Medulla oblongata (tissue), 1 donor: ENCODE results near the gene LAD1.

Experiments used
- DNase-seq: peaks from one replicate; pipeline ENCODE4 v3.0.0-alpha.2; 2015; ENCODE audit errors: extremely low spot score

LAD1 gene

DNA sequence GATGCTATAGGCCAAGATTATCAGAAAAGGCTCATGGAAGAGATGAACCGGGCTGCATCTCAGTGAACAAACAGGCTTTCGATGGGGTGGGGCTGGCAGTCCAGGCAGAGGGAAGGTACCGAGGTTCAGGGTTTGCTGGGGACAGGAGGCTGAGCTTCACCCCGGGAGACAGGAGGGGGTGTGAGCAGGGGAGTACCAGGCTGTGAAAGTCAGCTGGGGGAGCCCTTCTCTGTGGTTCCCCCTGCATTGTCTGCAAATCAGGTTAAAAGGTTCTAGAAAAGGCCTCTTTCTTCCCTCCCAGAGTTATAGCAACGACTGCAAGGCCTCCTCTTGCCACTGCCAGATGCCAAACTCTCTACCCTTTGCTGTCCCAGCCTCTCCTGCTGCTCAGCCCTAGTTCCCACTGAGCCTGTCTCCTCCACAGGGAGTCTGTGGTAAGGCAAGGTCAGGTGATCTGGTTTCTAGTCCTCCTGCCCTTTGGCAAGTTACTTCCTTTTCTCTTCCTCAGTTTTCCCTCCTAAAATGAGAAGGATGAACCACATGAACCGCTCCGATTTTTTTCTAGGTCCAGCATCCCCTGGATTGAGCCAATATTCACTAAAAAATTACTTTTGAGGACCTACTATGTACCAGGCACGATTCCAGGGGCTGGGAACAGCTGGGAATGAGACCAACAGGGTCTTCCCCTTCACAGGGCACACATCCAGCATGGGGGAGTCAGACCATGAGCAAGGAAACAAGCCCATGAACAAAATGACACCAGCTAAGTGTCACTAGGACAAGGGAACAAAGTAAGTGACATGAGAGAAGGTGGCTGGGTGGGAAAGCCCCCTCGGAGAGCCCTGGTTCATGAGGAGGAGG is 7.2 kb downstream of the LAD1 start:
- DNase-seq = no peak

- no peak for DNase-seq
These were observed 7.9 kb downstream of the LAD1 start for GRCh38 chr1:201391225-201391624.

- no peak for DNase-seq
These were observed 10.1 kb downstream of the LAD1 start for GRCh38 chr1:201389051-201389450.

DNA sequence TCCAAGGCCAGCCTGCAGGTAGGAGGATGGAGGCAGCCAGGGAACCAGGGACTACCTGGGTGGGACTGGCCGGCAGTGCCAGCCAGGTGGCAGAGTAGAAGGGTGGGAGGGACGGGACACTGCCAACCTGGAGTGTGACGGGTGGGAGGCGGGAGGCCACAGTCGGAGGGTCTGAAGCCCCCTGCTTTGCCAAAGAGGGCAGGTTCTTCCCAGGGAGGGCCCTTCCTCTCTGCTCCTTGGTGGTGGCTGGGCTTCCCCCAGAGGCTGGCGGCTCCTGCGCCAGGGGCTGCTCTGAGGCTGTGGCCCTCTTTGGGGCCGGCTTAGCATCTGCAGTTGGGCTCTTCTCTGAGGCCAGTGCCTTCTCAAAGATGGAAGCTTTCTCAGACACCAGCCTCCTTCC is 12.9 kb downstream of the LAD1 start:
- no peak for DNase-seq

- peak; percentile 7 for DNase-seq
These were observed 13.7 kb downstream of the LAD1 start for GRCh38 chr1:201385299-201385891.

DNA sequence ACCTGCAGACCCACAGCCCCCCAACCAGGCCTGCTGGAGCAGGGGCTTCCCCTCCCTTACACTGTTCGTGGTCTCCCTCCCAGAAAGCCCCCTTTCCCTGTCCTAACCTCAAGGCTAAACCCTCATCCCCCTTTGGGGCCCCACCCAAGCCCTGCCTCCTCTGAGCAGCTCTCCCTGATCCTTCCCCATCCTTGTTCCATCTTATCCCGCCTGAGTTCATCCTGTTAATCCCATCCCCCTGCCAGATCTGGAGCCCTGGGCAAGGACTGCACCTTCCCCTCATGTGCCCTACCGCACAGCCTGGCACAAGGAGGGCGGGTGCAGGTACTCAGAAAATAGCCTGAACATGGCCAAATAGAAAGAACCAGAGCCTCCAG is 14.7 kb downstream of the LAD1 start:
- DNase-seq = no peak

DNA sequence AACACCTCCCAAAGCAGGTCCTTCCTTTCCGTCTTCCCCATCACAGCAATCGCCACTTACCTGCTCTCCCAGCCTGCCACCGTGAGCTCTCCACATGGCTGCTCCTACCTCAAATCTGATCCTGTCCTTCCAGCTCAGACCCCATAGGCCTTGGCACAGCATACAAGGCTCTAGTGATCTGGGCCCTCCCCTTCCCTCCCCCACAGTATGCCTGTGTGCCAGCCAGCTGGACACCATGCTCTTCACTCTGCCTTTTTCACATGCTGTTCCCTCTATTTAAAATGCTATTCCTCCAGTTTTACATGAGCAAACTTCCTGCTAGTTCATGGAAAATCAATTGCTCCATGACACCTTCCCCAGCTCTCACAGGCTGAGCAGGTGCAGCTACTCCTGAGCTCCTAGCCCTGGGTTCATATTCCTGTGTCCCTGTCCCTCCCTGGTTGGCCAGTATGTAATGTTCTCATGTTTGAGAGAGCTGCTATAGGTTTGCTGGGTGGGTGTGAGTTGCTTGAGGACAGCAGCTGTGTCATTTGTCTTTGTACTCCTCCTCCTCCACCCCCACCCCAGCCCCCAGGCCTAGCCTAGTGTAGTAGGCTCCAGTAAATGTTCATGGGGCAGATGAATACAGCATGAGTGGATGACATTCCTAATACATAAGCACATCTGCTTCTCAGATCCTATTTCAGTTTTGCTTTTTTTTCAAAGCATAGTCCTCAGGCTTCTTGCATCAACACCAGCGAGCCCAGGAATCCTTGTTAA is 15.3 kb downstream of the LAD1 start:
- DNase-seq = no peak

GRCh38 chr1:201381130-201381529 is 18.0 kb downstream of the LAD1 start:
- no peak for DNase-seq

DNA sequence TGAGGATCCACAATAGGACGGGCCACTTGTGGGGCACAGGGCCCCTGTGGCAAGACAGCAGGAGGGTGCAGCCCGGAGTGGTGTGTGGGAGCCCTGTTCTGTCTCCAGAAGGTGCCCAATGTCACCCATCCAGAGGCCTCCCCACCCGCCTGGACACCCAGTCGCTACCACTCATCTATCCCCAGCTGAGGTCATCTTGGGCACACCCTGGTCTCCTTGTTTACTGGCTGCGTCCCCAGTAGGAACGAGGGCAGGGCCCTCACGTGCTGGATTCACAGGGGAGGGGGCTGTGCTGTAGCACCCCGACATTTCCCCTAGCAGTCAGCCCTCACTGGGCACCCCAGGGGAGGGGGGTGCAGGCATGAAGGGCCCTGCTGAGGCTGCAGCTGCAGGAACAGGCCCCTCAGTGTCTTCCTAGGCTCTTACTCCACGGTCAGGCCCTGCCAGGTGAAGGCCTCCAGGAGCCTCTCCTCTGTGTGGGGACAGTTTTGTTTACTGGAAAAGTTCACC is 19.3 kb downstream of the LAD1 start:
- DNase-seq = no peak

DNA sequence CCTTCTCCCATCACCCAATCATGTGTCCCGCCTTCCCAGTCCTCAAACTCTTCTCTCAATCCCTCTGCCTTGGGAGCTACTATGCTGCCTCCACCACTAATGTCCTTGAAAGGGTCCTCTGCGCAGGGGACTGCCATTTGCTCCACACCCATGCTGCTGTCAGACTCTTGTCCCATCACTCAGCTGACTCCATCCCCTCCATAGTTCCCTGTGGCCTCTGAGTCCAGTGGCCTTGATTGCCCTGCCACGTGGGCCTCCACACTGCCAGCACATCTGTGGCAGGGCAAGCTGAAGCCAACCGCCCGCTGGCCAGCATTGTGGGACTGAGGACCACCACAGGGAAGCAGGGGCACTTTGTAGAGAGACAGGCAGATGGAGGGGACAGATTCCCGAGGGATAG is 20.3 kb downstream of the LAD1 start:
- no peak for DNase-seq

- no peak for DNase-seq
These were observed 21.5 kb downstream of the LAD1 start, which contains the start of gene TNNT2 for GRCh38 chr1:201377611-201378092. TNNT2 (minus strand) TSS chr1:201377680; CDS start chr1:201373254, 4,426 bp downstream.

GRCh38 chr1:201376464-201377374 is 22.4 kb downstream of the LAD1 start:
- DNase-seq = no peak

- DNase-seq = no peak
These were observed 23.0 kb downstream of the LAD1 start for GRCh38 chr1:201376107-201376463.

DNA sequence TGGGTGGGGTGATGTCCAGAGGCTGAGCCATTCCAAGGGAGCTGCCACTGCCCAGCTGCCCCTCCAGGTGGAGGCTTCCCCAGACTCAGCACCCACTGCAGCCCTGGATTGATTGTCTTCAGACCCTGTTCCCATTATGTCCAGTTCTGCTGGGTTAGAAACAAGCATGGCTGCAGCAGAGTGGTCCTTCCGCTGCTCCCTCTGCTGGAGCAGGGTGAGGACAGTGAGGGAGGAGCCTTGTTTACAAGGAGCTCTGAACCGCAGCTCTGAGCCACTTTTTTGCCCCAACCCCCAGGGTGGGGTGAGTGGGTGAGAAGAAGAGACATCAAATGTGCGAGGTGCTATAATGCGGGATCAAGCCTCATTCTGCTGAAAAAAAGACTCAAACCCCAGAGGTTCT is 24.0 kb downstream of the LAD1 start:
- DNase-seq = no peak

DNA sequence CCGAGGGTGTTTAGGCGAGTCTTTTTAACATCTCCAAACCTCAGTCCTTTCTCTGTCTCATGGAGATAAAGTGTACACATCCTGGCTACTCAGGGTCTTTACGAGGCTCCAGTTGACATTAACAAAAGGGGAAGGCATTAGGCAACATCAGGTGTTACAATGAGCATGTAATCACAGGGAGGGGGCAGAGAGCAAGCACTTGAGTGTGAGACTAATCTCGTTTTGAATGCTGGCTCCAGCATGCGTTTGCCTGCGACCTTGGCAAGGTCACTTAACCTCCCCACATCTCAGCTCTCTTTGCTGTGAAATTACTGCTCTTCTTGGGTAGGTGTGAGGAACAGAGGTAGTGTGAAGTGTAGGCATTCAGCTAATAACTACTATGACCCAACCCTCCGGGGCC is 24.8 kb downstream of the LAD1 start:
- DNase-seq = no peak

DNA sequence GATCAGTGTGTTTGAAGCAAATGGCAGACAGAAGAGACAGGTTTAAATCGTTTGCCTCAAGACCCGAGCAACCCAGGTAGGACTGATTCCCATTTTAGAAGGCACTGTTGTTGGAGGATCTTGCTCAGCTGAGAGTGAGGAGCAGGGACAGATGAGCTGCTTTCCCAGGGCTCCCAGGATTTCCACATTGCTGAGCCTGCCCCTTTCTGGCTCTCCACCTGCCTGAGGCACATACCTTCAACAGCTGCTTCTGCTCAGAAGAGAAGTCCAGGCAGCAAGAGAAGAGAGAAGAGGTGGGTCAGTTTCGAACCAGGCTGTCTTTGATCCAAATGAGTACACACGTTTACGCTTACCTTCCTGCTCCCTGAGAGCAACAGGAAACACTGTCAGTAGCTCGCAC is 27.3 kb downstream of the LAD1 start:
- DNase-seq = no peak

- DNase-seq = no peak
These were observed 27.8 kb downstream of the LAD1 start for GRCh38 chr1:201371276-201371675.

DNA sequence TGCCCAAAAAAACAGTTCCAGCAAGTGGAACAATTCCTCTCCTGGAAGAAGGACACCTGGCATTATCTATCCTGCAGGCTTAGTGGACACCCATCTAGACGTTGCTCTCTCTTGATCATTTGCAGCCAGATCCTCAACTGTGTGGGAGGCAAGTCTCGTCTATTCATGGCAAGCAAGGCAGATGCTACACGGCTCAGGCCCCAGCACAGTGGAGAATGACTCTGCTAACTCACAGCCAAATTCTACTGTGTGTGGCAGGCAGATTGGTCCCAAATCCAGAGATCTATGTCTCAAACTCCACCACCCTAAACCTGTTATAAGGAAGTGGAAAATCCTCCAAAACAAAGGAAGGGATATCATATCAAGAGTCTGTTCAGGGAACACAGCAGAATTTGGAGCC is 28.6 kb downstream of the LAD1 start:
- no peak for DNase-seq

GRCh38 chr1:201369209-201369608 is 29.9 kb downstream of the LAD1 start:
- DNase-seq = no peak

GRCh38 chr1:201366696-201367095 is 32.4 kb downstream of the LAD1 start:
- DNase-seq = no peak

DNA sequence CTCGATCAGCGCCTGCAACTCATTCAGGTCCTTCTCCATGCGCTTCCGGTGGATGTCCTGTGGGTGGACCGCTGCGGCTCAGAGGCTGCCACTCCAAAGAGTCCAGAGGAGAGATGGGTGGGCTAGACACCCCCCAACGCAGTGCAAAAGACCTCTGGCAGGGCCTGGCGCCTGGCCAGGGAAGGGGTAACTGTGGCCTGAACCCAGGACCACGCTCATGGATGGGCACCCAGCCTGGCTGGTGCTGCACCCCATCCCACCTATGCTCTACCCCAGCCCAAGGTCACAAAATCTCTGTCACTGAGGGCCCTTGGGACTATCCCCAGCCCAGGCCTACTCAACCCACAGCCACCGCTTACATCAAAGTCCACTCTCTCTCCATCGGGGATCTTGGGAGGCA is 33.9 kb downstream of the LAD1 start:
- DNase-seq = no peak

DNA sequence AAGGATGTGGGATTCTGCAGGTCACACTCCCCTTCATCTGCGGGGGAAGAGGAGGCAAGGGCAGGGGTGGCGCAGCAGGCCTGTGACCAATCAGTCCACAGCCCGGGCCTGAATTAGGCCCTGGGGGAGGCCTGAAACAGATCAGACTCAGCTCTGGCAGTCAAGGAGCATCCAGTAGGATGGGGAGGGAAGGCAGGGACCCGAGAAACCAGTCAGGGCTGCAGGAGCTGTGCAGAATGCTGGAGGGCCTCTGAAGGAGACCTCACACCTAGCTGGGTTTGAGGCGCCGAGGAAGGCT is 34.4 kb downstream of the LAD1 start:
- DNase-seq = no peak
